ENCODE data around the gene ROCK2. TPM values are rescaled to one million over a fixed set of nuclear protein-coding genes. Genes with fewer than 3 reads are reported as not detected.

ROCK2 gene
- polyA plus RNA-seq, 3 donors = 2.8 to 10.2 (median 4.3) TPM

GRCh38 chr2:11280713-11281112 is 63.7 kb downstream of the ROCK2 start:
- Mint-ChIP-seq H3K27me3 (ENCODE audit: low read depth in 3 of 3) (peaks cover 0 to 1% (median 0%) of the 10 kb centered on the region in 3 donors), H3K36me3 (peaks cover 30 to 58% of the 10 kb centered on the region in 2 donors), H3K9me3 (peaks cover 3 to 16% (median 10%) of the 10 kb centered on the region in 7 donors), H3K4me3 (no peak overlapping the region), H3K4me1 (peaks cover 10% of the 10 kb centered on the region), H3K27ac (no peak overlapping the region)
- Histone ChIP-seq H3K4me2 (replicated peaks; ENCODE audit: extremely low read depth, low read length, poor library complexity, severe bottlenecking) (no peak overlapping the region), H3K27me3 (ENCODE audit: control insufficient read depth in 2 of 2, insufficient read depth in 2 of 2, low read length in 2 of 2) (no peaks in the 10 kb centered on the region), H3K4me1 (ENCODE audit: control insufficient read depth in 1 of 2, insufficient read depth in 2 of 2, low read length in 2 of 2) (no peaks in the 10 kb centered on the region), H4K20me1 (ENCODE audit: insufficient read depth, low read length) (peaks cover 14% of the 10 kb centered on the region), H2AFZ (ENCODE audit: insufficient read depth, low read depth, low read length, poor library complexity, severe bottlenecking) (no peak overlapping the region), H3K79me2 (ENCODE audit: insufficient read depth, low read length) (peaks cover 19% of the 10 kb centered on the region), H3K4me3 (replicated peaks in 1 of 3; ENCODE audit: low read depth in 2 of 3, low read length in 3 of 3) (no peak overlapping the region), H3K36me3 (replicated peaks in 1 of 2; ENCODE audit: control insufficient read depth in 1 of 2, insufficient read depth in 2 of 2, low read length in 2 of 2) (peaks cover 14 to 37% of the 10 kb centered on the region in 2 donors), H3K27ac (ENCODE audit: low read depth in 1 of 2, low read length in 2 of 2) (no peak overlapping the region), H3K9me3 (replicated peaks in 1 of 2; ENCODE audit: control insufficient read depth in 1 of 2, insufficient read depth in 1 of 2, low read length in 2 of 2) (peaks cover 0 to 14% of the 10 kb centered on the region in 2 donors), H3K9ac (ENCODE audit: insufficient read depth, low read length, poor library complexity, severe bottlenecking) (no peak overlapping the region)
- intact Hi-C loops (cut with micrococcal nuclease) = no loop called here
- no CpG with 5 or more reads among the region's 3 CpGs for WGBS (ENCODE audit: insufficient coverage)
- TF ChIP-seq, protein P1, sequence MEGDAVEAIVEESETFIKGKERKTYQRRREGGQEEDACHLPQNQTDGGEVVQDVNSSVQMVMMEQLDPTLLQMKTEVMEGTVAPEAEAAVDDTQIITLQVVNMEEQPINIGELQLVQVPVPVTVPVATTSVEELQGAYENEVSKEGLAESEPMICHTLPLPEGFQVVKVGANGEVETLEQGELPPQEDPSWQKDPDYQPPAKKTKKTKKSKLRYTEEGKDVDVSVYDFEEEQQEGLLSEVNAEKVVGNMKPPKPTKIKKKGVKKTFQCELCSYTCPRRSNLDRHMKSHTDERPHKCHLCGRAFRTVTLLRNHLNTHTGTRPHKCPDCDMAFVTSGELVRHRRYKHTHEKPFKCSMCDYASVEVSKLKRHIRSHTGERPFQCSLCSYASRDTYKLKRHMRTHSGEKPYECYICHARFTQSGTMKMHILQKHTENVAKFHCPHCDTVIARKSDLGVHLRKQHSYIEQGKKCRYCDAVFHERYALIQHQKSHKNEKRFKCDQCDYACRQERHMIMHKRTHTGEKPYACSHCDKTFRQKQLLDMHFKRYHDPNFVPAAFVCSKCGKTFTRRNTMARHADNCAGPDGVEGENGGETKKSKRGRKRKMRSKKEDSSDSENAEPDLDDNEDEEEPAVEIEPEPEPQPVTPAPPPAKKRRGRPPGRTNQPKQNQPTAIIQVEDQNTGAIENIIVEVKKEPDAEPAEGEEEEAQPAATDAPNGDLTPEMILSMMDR (IDR thresholded peaks at IDR 0.05) = no peak
- no peak for DNase-seq

DNA sequence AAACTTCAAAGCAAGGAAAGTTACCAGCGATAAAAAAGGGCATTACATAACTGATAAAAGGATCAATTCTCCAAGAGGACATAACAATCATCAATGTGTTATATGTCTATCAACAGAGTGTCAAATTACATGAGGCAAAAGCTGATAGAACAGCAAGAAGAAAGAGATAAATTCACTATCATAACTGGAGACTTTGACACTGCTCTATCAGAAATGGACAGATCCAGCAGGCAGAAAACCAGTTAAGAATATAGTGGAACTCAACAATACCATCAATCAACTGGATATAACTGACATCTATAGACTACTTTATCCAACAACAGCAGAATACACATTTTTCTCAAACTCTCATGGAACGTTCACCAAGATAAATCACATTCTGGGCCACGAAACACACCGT is 65.0 kb downstream of the ROCK2 start:
- Histone ChIP-seq H3K27ac (ENCODE audit: low read depth in 1 of 2, low read length in 2 of 2) (no peak overlapping the region), H3K36me3 (replicated peaks in 1 of 2; ENCODE audit: control insufficient read depth in 1 of 2, insufficient read depth in 2 of 2, low read length in 2 of 2) (peaks cover 7 to 24% of the 10 kb centered on the region in 2 donors), H3K4me2 (replicated peaks; ENCODE audit: extremely low read depth, low read length, poor library complexity, severe bottlenecking) (no peak overlapping the region), H3K79me2 (ENCODE audit: insufficient read depth, low read length) (peaks cover 19% of the 10 kb centered on the region), H3K27me3 (ENCODE audit: control insufficient read depth in 2 of 2, insufficient read depth in 2 of 2, low read length in 2 of 2) (no peaks in the 10 kb centered on the region), H3K4me3 (replicated peaks in 1 of 3; ENCODE audit: low read depth in 2 of 3, low read length in 3 of 3) (no peak overlapping the region), H3K9me3 (replicated peaks in 1 of 2; ENCODE audit: control insufficient read depth in 1 of 2, insufficient read depth in 1 of 2, low read length in 2 of 2) (peaks cover 0 to 12% of the 10 kb centered on the region in 2 donors), H2AFZ (ENCODE audit: insufficient read depth, low read depth, low read length, poor library complexity, severe bottlenecking) (no peak overlapping the region), H4K20me1 (ENCODE audit: insufficient read depth, low read length) (peaks cover 14% of the 10 kb centered on the region), H3K4me1 (ENCODE audit: control insufficient read depth in 1 of 2, insufficient read depth in 2 of 2, low read length in 2 of 2) (no peaks in the 10 kb centered on the region), H3K9ac (ENCODE audit: insufficient read depth, low read length, poor library complexity, severe bottlenecking) (no peak overlapping the region)
- Mint-ChIP-seq H3K27me3 (ENCODE audit: low read depth in 3 of 3) (peaks cover 0 to 2% (median 0%) of the 10 kb centered on the region in 3 donors), H3K4me1 (peaks cover 10% of the 10 kb centered on the region), H3K27ac (no peak overlapping the region), H3K36me3 (peaks cover 23 to 49% of the 10 kb centered on the region in 2 donors), H3K9me3 (peaks cover 3 to 10% (median 5%) of the 10 kb centered on the region in 7 donors), H3K4me3 (no peak overlapping the region)
- 80% methylated on average over 1 of the region's 4 CpGs for WGBS (ENCODE audit: insufficient coverage)
- no peak for DNase-seq
- intact Hi-C loops (cut with micrococcal nuclease) = no loop called here
- TF ChIP-seq, protein P1 (IDR thresholded peaks at IDR 0.05) = no peak
